Stimulated activated CD8-positive, alpha-beta memory T cell treated with anti-CD3 and anti-CD28 coated beads, Interleukin-7, amount 100 ng/mL, for 48 hours (primary cell): Measurements from ENCODE around the gene MELTF.

ENCODE experiments used
- DNase-seq, 2 donors: peaks; one replicate each; pipeline ENCODE4 v3.0.0-alpha.2; 2020; ENCODE audit warnings: low read depth in 1 of 2; ENCODE audit errors: extremely low read depth in 1 of 2

The MELTF gene

GRCh38 chr3:196969660-196970546 lies 59.7 kb downstream of the MELTF start:
- peak in 1 of 2 donors; percentile 59 for DNase-seq

GRCh38 chr3:196969134-196969659 lies 60.4 kb downstream of the MELTF start:
- DNase-seq: peak in 1 of 2 donors; percentile 18

- peak in 1 of 2 donors; percentile 20 for DNase-seq
Observed at GRCh38 chr3:196968233-196969133, 61.1 kb downstream of the MELTF start, which contains the start of gene PIGZ. Gene PIGZ, minus strand, starts transcription at chr3:196968833. Its CDS starts 16,802 bp downstream, at chr3:196952031.

- DNase-seq: no peak
Observed at GRCh38 chr3:196967412-196968232, 62.0 kb downstream of the MELTF start.

- no peak for DNase-seq
Observed at GRCh38 chr3:196966526-196967401, 62.9 kb downstream of the MELTF start.

- DNase-seq: no peak
Observed at GRCh38 chr3:196965804-196966173, 63.8 kb downstream of the MELTF start.

- no peak for DNase-seq
Observed at GRCh38 chr3:196965112-196965803, 64.4 kb downstream of the MELTF start.

- no peak for DNase-seq
Observed at GRCh38 chr3:196963631-196963953, 66.0 kb downstream of the MELTF start.

GRCh38 chr3:196962930-196963630 lies 66.5 kb downstream of the MELTF start:
- DNase-seq: no peak

- no peak for DNase-seq
Observed at GRCh38 chr3:196962108-196962929, 67.3 kb downstream of the MELTF start.

- no peak for DNase-seq
Observed at GRCh38 chr3:196954832-196955231, 74.8 kb downstream of the MELTF start.
